Measurements from ENCODE around the gene PRKCG.

Gene PRKCG

GRCh38 chr19:53907193-53907581 lies 25.2 kb downstream of the PRKCG start:
- H3K27me3 Mint-ChIP-seq (ENCODE audit: low read depth, poor library complexity), result peaks cover 95% of the 10 kb centered on the region
- DNase-seq, result no peak
- H3K27ac Mint-ChIP-seq, result no peak overlapping the region
- peaks cover 27% of the 10 kb centered on the region for H3K4me1 Mint-ChIP-seq
- H3K9me3 Mint-ChIP-seq, result no peaks in the 10 kb centered on the region
- H3K36me3 Mint-ChIP-seq (ENCODE audit: low read depth), result no peaks in the 10 kb centered on the region
- no peak for TF ChIP-seq CTCF (IDR thresholded peaks at IDR 0.05)
- H3K4me3 Mint-ChIP-seq, result no peak overlapping the region

GRCh38 chr19:53907690-53908089 lies 25.7 kb downstream of the PRKCG start:
- no peak for DNase-seq
- TF ChIP-seq CTCF (IDR thresholded peaks at IDR 0.05), result no peak
- Mint-ChIP-seq H3K27me3 (ENCODE audit: low read depth, poor library complexity) (peaks cover 100% of the 10 kb centered on the region), H3K9me3 (no peaks in the 10 kb centered on the region), H3K4me3 (peak overlapping the region; percentile 65), H3K36me3 (ENCODE audit: low read depth) (no peaks in the 10 kb centered on the region), H3K4me1 (peaks cover 27% of the 10 kb centered on the region), H3K27ac (no peak overlapping the region)

- no peak overlapping the region for H3K27ac Mint-ChIP-seq
- no peaks in the 10 kb centered on the region for H3K36me3 Mint-ChIP-seq (ENCODE audit: low read depth)
- peak; percentile 70 for DNase-seq
- no peaks in the 10 kb centered on the region for H3K9me3 Mint-ChIP-seq
- peaks cover 27% of the 10 kb centered on the region for H3K4me1 Mint-ChIP-seq
- H3K4me3 Mint-ChIP-seq, result peak overlapping the region; percentile 79
- peaks cover 95% of the 10 kb centered on the region for H3K27me3 Mint-ChIP-seq (ENCODE audit: low read depth, poor library complexity)
- TF ChIP-seq CTCF (IDR thresholded peaks at IDR 0.05), result no peak
These were observed 26.3 kb downstream of the PRKCG start for GRCh38 chr19:53908106-53908934.

DNA sequence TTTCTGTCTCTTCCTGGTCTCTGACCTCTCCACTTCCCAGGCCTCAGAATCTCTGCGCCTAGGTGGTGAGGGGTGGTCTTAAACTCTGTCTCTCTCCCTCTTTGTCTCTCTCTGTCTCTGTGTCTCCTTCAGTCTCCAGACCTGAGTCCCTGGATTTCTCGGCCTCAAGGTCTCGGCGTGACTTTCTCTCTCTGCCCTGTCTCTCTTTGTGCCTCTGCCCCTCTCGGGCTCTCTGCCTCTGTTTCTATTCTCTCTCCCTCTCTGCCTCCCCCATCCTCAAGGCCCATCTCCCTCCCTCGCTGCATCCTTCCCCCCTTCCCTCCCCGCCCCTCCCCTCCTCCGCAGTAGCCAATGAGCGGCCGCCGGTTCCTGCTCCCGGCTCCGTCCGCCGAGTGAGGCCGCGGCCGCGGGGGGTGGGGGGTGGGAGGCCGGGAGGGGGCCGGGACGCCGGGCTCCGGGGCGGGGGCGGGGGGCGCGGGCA lies 27.0 kb downstream of the PRKCG start, which contains the start of gene CACNG7:
TSS of gene CACNG7 (plus strand) at position 344 of the 481 bp plus-strand sequence. CDS start 3,554 bp downstream, outside the sequence.
- peak; percentile 45 for DNase-seq
- Mint-ChIP-seq H3K27ac (no peak within 1 kb of the TSS), H3K27me3 (ENCODE audit: low read depth, poor library complexity) (peaks cover 95% of the 10 kb centered on the region), H3K4me3 (peak within 1 kb of the TSS; percentile 79), H3K9me3 (no peaks in the 10 kb centered on the region), H3K4me1 (peaks cover 27% of the 10 kb centered on the region), H3K36me3 (ENCODE audit: low read depth) (no peaks in the 10 kb centered on the region)
- no peak for TF ChIP-seq CTCF (IDR thresholded peaks at IDR 0.05)

- Mint-ChIP-seq H3K27me3 (ENCODE audit: low read depth, poor library complexity) (peaks cover 95% of the 10 kb centered on the region), H3K4me3 (peak overlapping the region; percentile 77), H3K9me3 (no peaks in the 10 kb centered on the region), H3K27ac (no peak overlapping the region), H3K36me3 (ENCODE audit: low read depth) (no peaks in the 10 kb centered on the region), H3K4me1 (peaks cover 27% of the 10 kb centered on the region)
- TF ChIP-seq CTCF (IDR thresholded peaks at IDR 0.05), result no peak
- DNase-seq, result no peak
These were observed 27.6 kb downstream of the PRKCG start for GRCh38 chr19:53909471-53910169.
